GM21619 (cell line): ENCODE measurements around the gene CYP4V2.
"Not testable (repeated sequence)": the region's sequence is repeated elsewhere in the genome, so short reads cannot be mapped to it uniquely, and the experiment has no call there.

Source experiments
- ATAC-seq: cut with Tn5 transposase; IDR thresholded peaks from one replicate; pipeline ENCODE4 v1.9.1; 2021; ENCODE audit not compliant: unreplicated experiment

Gene CYP4V2

DNA sequence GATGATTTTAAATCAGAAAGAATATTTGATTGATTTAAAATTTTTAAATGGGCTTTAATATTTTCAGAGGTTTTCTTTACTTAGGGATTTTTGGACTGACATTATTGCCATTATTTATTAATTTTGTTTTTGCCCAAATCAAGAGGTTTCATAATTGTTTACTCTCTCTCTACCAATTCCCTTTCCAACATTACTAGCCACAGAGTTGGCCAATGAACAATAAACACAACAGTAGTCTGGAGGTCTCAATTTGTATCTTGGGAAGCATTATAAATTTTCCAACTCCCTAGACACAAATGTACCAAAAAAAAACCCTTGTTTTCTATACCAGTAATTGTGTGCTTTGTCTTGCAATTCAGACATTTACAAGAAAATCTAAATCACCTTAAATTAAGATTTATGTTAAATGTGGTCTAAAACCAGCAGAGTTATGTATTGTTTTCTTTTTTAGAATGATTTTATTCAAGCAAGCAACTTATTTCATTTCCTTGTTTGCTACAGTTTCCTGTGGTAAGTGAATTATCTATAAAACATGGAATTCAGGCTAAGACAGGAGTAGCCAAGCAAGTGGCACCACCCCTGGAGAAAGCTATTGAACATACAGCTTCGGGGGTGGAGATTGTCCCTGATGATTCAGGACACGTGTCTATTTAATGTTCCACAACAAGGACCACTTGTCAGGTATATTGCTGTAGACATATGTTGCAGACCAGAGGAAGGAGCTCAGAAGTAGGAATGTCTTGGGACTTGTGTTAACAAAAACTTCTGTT lies 36.6 kb downstream of the CYP4V2 start:
- ATAC-seq: no peak

DNA sequence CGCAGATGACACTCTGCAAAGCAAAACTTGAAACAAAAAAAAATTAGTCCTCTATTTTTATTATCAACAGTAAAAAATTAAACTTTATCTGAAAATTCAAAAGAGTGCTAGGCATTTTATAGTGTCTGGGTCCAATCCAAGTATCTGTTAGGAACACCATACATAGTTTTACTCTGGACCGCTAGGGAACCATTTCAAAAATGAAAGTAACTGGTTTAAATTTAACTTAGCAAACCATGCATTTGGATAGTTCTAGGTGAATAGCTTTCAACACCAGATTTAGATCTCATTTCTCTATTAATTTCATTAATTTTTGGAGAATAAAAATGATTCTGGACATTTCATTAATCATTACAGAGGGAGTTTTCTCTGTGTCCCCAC lies 37.1 kb downstream of the CYP4V2 start:
- no peak for ATAC-seq

DNA sequence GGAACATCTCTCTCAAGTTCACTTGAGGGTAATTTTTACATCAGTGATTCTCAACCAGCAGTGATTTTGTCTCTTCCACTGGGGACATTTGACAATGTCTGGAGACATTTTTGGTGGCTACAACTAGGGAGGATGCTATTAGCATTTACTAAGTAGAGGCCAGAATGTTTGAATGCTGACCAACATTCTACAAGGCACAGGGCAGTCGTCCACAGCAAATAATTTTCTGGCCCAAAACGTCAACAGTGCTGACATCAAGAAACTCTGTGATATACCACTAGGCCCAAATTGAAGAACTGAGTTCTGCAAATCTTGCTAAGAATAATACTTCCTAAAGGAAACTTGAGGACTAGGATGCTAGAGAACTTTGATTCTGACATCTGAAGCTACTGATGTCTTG lies 43.0 kb downstream of the CYP4V2 start:
- no peak for ATAC-seq

DNA sequence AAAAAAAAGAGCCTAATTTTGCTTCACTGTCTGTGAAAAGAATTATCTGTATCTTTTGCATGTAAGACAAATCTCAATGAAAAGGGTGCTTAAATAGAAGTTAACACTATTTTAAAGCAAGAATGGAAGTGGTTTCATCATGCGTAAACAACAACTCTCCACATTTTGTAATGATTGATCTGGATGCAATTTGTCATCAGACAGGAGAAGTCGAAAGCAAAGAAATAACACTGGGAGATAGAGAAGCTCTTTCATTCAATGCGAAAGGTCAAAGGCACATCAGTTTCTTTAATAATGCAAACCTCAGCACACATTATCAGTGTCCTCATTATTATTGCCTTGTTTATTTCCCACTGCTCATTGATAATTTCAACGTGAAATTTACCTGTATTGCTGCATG lies 44.8 kb downstream of the CYP4V2 start:
- ATAC-seq: no peak

DNA sequence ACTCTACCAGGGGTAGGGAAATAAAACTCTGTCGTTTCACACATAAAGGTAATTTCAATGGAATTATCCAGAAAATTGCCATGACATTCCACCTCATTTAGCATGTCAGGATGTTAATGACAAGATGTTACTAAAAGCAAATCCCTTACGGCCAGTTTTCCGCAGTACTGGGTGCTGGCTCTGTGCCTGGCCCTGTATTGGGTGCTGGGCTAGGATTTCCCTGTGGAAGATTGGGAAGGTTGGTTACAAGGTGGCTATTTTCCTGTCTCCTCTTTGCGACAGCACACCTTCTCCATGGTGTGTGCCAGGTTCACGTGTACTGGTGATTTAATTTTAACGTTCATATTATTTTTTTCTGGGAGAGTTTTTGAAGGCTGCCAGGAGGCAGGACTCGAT lies 49.1 kb downstream of the CYP4V2 start:
- no peak for ATAC-seq

DNA sequence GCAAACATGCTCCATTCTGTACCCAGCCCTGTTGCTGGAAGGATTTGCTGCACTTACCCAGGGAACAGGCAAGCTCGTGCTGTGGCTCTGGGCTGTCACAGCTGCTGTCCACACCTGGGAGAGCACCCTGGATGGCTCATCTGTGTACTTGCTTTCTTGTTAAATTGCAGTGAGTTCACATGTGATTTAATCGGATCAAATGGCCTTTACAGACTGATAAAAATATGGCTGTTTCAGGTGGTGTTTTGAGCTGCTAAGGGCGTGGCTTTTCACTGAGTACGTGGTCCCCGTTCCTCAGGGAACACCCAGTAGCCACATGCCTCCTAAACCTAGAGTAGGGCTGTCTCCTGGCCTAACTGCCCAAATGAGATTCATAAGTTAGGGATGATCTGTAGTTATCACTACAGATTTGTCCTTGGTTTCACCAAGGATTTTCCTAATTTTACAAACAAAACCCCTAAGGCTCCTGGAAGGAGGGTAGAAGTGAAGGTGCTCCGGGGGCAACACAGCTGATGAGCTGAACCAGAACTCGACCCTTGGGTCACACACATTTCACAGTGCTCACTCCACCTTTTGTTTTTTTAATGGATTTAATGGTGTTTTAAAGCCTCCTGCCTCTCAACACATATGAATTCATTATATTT lies 49.6 kb downstream of the CYP4V2 start:
- no peak for ATAC-seq

DNA sequence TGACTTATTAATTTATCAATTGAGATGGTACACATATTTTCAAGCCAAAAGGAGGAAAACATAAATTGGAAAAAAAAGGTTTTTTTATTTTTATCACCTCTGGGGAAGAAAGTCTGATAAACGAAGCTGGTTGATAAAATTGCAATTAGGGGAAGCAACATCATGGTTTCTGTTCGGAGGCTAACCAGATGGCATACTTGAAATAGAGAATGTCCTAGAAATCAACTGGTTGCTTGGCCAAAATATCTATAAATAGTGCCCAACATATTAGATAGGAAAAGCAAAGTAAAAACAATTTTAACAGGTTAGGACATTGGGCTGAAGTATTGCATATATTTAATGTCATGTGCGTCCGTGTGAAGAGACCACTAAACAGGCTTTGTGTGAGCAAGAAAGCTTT lies 50.2 kb downstream of the CYP4V2 start:
- no peak for ATAC-seq

DNA sequence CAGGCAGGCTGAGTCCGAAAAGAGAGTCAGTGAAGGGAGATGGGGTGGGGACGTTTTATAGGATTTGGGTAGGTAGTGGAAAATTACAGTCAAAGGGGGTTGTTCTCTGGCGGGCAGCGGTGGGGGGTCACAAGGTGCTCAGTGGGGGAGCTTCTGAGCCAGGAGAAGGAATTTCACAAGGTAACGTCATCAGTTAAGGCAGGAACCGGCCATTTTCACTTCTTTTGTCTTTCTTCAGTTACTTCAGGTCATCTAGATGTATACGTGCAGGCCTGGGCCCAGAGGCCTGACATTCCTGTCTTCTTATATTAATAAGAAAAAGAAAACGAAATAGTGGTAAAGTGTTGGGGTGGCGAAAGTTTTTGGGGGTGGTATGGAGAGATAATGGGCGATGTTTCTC lies 50.7 kb downstream of the CYP4V2 start:
- not testable (repeated sequence) for ATAC-seq

DNA sequence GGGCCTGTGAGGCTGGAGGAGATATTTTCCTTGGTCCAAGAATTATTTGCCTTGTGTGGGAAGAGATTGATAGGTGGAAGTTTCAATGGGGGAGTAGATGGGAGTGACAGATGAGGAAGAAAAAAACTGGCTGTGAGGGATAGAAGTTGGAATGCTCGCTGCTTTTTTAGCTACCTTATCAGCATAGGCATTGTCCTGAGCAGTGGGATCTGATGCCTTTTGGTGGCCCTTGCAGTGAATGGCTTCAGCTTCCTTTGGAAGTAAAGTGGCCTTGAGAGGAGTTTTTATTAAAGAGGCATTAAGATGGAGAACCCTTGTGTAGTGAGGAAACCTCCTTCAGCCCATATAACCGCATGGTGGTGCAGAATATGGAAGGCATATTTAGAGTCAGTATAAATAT lies 52.0 kb downstream of the CYP4V2 start:
- no peak for ATAC-seq

DNA sequence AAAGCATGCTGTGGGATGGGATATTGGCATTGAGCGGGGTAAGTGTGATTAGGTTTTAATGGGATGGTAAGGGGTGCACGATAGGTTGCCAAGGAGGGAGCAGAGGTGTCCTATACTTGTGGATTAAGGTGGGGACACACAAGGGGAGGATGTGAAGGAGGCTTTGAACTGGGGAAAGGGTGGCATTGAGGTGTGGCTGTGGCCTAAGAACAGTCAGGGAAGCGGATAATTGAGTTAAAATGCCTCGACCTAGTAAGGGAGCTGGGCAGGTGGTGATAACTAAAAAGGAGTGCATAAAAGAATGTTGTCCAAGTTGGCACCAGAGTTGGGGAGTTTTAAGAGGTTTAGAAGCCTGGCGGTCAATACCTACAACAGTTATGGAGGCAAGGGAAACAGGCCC lies 53.5 kb downstream of the CYP4V2 start:
- no peak for ATAC-seq

DNA sequence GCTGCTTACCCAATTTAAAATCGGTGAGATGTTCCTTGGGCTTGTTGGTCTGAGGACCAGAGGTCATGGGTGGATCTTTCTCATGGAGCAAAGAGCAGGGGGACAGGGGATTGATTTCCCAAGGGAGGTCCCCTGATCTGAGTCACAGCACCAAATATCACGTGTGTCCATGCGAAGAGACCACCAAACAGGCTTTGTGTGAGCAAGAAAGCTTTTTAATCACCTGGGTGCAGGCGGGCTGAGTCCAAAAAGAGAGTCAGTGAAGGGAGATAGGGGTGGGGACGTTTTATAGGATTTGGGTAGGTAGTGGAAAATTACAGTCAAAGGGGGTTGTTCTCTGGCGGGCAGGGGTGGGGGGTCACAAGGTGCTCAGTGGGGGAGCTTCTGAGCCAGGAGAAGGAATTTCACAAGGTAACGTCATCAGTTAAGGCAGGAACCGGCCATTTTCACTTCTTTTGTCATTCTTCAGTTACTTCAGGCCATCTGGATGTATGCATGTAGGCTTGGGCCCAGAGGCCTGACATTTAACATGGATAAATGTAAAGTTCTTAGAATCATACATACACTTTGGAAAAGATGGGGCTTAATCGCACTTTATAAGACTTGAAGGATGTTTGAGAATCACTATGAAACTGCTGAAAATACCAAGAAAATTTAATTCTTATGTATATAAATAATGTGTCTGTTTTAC lies 55.8 kb downstream of the CYP4V2 start:
- ATAC-seq: not testable (repeated sequence)

DNA sequence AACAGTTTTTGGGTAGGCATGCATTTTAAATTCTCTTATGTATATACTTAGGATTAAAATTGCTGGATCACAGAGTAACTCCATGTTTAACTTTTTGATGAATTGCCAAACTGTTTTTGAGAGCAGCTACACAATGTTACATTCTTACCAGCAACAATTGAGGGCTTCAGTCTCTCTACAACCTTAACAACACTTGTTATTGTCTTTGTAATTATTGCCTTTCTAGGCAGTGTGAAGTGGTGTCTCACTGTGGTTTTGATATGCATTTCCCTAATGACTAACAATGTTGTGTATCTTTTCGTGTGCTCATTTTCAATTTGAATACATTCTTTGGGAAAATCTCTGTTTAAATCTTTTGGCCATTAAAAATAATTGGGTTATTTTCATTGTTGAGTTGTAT lies 57.3 kb downstream of the CYP4V2 start:
- no peak for ATAC-seq

DNA sequence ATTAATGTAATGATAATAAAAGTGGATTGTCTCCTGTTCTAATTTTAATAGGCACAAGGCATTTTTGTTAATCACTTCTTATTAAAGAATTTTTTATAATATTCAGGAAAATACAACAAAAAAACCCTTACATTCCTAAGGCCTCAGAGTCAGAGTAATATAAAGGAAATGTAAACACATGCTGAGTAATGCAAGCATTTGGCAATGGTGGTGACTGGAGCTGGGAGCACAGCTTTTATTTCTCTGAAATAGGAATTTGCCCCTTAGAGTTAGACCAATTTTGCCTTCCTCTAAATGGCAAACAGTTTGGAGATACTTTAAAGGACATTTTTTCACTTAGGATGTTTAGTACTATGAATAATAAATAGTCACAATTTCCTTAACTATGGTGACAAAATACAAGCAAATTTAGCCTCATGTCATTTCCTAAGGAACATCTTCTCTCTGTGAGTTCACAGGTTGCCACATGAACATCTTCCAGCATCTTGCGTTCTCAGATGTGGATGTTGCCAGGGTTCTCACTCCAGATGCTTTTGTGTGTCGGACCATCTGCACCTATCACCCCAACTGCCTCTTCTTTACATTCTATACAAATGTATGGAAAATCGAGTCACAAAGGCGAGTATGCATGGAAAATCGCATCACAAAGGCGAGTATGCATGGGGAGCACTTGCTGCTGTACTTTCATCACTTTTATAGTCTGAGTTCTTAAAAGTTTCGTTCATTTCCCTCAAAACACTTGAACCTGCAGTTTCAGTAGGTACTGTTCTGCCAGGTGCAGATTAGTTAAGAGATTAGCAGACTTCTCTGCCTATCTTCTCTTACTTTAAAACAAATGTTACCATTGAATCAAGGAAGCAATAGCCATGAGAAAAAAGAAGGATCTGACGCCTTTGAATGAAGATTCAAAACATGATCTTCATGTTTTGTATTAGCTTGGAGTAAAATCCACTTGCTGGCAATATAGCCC lies 58.7 kb downstream of the CYP4V2 start:
- ATAC-seq: no peak

DNA sequence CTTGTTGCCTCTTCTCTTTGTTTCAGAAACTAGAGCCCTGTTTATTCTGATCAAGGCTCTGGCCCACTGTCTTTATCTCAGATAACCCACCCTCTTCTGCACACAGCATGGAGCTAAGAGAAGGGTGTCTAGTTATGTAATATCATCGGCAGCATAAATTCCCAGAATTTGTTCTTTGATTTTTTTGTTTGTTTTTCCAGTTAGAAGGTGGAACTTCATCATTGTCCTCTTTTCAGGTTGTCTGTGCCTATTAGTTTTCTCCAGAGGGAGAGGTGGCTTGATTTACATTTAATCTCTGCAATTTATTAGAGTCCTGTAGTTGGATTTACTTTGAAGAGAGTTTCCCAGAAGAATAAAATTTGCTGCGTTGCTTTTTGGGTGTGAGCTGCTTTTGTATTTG lies 59.4 kb downstream of the CYP4V2 start:
- no peak for ATAC-seq

DNA sequence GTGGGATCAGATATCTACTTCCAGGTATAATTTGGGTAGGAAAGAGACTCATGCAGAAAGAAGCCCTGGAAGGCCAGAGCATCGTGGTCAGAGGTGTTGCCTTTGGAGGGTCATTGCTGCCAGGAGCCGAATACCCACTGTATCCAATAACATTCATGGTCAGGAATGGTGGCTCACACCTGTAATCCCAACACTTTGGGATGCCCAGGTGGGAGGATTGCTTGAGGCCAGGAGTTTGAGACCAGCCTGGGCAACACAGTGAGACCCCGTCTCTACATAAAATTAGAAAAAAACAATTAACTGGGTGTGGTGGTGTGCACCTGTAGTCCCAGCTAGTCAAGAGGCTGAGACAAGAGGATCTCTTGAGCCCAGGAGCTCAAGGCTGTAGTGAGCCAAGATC lies 63.8 kb downstream of the CYP4V2 start:
- ATAC-seq: no peak

DNA sequence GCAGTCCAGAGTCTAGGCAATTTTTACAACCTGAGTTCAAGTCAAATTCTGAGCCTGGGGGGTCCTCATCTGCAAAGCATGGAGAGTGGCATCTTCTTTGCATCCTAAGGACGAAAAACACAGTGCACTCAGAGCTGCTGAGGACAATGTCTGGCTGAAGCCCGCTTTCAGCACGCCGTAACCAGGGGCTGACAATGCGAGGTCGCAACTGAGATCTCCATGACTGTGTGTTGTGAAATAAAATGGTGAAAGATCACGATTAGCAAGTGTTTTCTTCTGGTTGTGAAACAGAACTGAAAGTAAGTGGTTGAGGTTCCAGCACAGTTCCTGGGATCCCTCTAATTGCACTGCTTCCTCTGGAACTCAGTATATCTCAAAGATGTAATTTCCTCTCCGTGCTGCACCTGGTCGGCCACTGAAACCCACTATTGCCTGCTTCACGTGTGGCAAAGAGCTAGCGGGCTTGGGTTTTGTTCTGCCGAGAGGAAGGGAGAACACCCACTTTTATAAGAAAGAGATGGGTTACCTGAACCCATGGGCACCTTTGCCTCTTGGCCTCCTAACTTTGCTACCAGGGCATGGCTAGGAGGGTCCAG lies 66.9 kb downstream of the CYP4V2 start:
- no peak for ATAC-seq

DNA sequence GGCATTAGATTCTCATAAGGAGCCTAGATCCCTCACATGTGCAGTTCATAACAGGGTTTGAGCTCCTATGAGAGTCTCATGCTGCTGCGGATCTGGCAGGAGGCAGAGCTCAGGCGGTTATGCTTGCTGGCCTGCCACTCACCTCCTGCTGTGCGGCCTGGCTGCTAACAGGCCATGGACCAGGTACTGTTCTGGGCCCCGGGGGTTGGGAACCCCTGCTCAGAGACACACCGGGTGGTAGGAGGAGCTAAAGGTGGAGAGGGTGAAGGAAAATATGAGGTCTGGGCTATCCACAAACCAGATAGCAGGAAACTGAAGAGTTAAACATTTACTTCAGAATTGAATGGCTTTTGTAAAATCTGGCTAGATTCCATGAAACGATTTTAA lies 68.7 kb downstream of the CYP4V2 start:
- ATAC-seq: no peak
